Stimulated activated CD8-positive, alpha-beta memory T cell treated with anti-CD3 and anti-CD28 coated beads, Interleukin-15, amount 100 ng/mL, for 48 hours (primary cell): ENCODE data around the gene DNAJB2.
"Not testable (repeated sequence)": the region's sequence is repeated elsewhere in the genome, so short reads cannot be mapped to it uniquely, and the experiment has no call there.

Source experiments
- DNase-seq, 2 donors: peaks; one replicate each; pipeline ENCODE4 v3.0.0-alpha.2; 2020; ENCODE audit warnings: low read depth in 2 of 2

The DNAJB2 gene

GRCh38 chr2:219258942-219259341, 20.2 kb upstream of the DNAJB2 start:
- DNase-seq, result not testable (repeated sequence)

DNA sequence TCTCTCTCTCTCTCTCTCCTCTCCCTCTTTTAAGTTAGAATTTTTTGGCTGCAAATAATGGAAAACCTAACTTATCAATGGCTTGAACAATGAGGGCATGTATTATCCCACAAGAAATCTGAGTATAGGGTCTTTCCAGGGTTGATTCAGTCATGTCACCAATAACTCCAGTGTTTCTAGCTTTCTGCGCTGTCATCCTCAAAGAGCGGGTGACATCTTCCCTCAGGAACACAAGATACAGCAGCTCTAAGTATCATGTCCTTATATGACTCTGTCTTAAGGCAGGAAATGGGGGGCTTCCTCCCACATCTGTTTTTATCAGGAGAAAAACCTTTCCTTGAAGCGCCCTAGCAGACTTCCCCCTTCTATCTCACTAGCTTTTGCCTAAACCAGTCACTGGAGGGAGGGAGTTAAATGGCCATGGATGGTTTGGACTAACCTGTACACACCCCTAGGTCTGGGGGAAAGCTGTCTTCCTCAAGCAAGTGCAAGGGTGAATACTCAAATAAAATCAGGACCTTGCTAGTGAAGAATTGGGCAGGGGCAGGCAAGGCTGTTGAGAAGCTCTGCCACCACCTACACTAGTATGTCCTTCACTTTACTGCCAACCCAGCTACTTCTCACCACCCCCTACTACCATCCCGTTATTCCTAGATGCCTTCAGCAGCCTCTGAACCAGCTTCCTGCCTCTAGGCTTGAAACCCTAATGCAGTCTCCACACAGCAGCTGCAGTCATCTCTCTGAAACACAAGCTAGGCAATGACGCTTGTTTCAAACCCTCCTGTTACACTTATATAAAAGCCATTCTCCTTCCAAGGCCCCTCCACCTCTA, 17.9 kb upstream of the DNAJB2 start:
- no peak for DNase-seq

- no peak for DNase-seq
Measured at GRCh38 chr2:219266232-219266631, 12.9 kb upstream of the DNAJB2 start.

DNA sequence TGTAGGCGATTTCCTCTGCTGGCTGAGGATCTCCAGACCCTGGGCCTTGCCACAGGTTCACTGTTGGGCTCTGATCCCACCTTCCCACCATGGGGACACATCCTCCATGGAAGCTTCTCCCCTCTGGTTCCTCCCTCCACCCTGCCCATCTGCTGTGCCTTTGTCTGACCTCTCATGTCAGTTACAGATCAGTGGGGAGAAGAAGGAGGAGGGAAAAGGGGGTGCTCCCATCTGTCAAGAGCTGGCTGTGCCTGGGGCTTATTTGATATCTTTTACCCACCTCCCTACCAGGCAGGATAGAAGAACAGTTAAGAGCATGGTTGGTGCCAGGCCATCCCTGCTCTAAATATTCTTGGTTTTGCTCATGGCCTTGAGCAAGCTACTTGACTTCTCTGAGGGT, 12.3 kb upstream of the DNAJB2 start:
- no peak for DNase-seq

GRCh38 chr2:219268294-219268693, 10.9 kb upstream of the DNAJB2 start:
- DNase-seq, result no peak

GRCh38 chr2:219269362-219270054, 9.7 kb upstream of the DNAJB2 start:
- DNase-seq, result no peak

GRCh38 chr2:219270055-219270372, 9.2 kb upstream of the DNAJB2 start:
- DNase-seq, result no peak

- no peak for DNase-seq
Measured at GRCh38 chr2:219271021-219271420, 8.1 kb upstream of the DNAJB2 start.

DNA sequence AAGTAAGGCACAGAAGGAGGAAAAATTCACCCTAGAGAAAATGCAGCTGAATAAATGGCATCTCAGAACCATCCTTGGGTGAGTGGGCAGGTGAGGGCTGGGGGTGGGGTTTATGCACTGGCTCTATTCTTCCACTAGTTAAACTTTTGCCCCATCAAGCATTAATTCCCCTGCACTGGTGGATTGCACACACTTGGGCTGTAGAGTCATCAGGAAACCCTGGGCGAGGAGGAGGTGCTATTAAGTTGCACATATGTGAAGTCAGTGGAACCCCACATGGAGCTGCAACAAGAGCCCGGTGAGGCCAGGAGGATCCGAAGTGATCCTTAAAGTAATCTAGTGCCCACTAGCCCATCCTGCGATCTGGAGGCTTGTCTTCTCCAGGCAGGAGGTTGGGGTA, 6.8 kb upstream of the DNAJB2 start:
- no peak for DNase-seq

GRCh38 chr2:219272995-219273394, 6.2 kb upstream of the DNAJB2 start:
- DNase-seq, result no peak

DNA sequence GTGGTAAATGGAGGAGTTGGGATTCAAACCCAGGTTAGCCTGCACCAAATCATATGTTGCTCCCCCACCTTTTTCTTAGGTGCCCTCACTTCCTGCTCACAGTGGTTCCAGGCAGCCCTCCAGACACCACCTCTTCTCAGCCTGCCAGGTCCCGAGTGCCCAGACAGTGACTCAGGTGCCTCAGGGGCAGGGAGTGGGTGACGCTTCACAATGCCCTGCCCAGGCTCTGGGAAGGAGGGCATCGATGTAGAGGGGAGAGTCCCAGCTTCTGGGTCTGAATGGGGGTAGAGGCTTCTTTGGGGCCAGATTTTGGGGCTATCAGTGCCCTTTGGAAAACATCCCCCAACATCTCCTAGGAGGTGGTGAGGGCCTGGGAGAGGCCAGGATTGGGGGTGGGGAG, 5.2 kb upstream of the DNAJB2 start:
- no peak for DNase-seq

DNA sequence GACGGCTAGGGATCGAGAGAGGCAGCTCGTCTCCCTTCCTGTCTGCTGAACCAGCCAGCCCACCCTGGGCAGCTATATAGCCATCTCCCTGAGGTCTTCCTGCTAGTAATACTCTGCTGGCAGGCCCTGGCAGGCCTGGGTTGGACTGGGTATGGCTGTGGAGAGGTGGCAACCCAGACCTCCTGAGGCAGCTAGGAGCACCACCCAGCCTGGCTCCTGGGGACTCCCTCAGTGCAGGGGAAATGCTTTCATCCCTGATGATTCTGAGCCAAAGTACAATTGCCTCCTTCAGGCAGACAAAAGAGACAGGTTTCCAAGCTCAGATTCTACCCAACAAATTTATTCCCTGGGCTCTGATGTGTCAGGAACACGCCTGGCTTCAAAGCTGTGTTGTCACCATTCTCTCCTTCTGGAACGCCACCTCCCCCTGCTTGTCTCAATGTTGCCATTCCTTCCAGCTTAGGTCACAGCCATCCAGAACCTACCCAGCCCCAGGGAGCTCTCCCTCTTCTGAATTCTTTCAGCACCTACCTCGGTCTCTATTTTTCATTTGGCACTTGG, 4.7 kb upstream of the DNAJB2 start:
- no peak for DNase-seq

DNA sequence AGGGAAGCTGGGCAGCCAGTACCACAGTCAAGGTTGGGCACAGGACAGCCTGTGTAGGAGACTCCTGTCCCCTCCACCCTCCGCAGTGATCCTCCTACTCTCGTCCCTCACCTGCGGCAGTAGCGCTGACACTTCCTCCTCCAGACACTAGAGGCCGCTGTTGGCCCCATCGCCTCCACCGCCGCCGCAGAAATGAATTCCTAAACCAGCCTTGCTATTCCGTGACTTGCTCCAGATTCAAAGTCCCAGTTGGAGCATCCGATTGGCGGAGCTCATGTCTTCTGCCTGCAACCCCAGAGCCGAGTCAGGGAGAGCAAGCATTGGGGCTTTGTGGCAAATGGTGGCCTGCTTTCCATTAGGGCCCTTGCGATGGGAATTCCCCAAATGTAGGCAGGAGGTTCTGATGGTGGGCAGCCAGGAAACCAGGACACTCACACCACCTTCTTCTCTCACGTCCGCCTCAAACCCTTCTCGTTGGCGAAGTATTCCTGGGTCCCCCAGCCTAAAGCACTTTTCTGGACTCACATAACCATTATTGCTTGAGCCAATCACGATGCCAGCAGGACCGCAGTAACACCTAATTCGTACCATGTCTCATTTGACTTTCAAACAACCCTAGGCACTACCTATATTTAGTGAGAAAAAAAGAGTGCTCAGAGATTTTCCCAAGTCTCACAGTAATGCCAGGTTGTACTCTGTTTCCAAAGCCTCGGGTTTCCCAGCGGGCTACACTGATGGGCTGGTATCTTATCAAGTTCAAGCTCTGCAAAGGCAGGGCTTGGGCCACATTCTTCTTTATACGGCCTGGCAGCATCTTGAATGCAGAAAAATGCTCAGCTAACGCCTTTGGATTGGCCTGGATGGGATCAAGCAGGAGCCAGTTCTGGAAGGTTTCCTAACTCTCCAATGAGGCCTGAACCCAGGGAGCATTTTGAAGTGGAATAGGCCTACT, 1.2 kb upstream of the DNAJB2 start:
- peak; percentile 45 to 65 for DNase-seq

DNA sequence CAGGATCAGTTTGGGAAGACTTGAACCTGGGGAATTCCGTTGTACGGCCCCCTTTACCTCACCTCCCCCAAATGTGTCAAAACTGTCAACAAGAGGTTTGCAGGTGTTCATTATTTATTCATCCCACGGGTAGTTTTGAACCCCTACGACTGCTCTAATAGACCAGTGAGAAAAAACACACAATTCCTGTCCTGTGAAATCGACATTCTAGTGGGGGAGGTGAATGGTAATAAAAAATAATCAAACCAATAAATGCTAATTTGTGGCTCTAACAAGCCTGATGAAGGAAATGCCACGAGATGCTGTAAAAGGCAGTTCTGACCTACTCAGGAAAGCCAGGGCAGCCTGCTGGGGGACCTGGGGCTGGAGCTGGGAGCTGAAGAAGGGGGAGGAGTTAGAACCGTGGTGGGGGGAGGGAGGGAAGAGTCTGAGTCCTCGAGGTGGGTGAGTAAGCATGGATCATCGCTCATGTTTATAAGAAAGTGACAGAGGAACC, 463 bp upstream of the DNAJB2 start:
- no peak for DNase-seq

GRCh38 chr2:219279916-219280516, 850 bp downstream of the DNAJB2 start:
- DNase-seq, result no peak

DNA sequence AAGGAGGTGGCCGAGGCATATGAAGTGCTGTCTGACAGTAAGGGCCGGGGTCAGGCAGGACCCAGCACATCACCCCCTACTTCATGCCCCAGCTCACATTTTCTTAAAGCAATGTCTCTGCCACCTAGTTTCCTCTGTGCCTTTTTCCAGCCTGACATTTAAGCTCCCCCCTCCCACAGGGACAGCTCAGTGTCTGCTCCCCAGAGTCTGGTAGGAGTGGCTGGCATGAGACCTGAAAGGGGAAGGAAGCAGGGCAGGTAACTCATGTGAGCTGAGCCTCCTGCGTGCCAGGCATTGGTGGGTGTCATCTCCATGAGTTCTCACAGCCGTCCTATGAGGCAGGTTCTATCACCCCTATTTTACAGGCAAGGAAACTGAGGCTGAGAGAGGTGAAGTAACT, 1.5 kb downstream of the DNAJB2 start:
- DNase-seq, result no peak

DNA sequence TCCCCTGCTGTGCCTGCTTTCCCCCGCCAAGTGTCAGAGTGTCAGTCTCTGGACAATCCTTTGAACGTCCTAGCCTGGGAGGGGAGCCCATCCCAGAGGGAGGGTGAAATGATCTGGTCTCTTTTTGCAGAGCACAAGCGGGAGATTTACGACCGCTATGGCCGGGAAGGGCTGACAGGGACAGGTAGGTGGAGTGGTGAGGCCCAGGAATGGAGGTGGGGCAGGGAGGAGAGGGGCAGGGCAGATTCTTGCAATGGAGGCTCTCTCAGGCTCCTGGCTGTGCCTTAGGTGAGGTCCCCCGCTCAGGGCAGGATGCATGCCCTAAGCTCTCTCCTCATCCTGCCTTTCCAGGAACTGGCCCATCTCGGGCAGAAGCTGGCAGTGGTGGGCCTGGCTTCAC, 2.4 kb downstream of the DNAJB2 start:
- no peak for DNase-seq

GRCh38 chr2:219282375-219282774, 3.2 kb downstream of the DNAJB2 start:
- DNase-seq, result no peak

GRCh38 chr2:219282943-219283581, 3.9 kb downstream of the DNAJB2 start:
- no peak for DNase-seq

GRCh38 chr2:219284501-219285372, 5.6 kb downstream of the DNAJB2 start:
- DNase-seq, result no peak
